ENCODE measurements around the gene CCDC116. TPM values are rescaled to one million over a fixed set of nuclear protein-coding genes. Genes with fewer than 3 reads are reported as not detected.

Gene CCDC116
- total and polyA plus RNA-seq, 2 experiments from 2014 or later: 0.30 to 1.5 TPM

DNA sequence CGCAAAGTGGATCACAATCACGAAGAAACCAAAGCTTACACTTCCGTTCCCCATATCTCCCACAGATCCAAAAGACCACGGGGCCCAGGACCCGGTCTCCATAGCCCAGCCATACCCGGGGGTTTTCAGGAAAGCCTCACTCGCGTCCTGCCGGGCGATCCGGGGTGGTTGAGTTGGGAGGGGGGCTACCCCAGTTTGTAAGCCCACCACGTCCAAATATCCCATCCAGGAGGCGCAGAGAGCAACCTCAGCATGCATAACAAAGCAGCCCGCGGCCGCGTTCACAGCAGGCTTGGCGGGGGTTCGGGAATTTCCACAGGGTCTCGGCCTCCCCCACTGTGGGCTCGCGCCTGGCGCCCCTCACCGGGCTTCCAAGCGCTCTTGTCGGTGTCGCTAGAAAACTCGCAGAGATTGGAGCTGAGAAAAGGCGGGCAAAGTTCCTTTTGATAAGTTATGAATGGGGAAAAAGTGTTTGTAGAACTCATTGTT, 19.0 kb downstream of the CCDC116 start:
- Histone ChIP-seq H3K9me2 (replicated peaks; ENCODE audit: insufficient read depth) (no peaks in the 10 kb centered on the region), H3K4me1 (ENCODE audit: insufficient read depth) (peaks cover 17% of the 10 kb centered on the region), H3K27me3 (no peaks in the 10 kb centered on the region), H3K4me3 (peak overlapping the region; percentile 38), H3K27ac (peak overlapping the region; percentile 13), H3K79me2 (no peaks in the 10 kb centered on the region), H4K20me1 (ENCODE audit: insufficient read depth, poor library complexity, severe bottlenecking) (no peaks in the 10 kb centered on the region), H3K4me2 (peak overlapping the region; percentile 93), H3K36me3 (replicated peaks; ENCODE audit: insufficient read depth, low read depth) (no peaks in the 10 kb centered on the region), H3K9me3 (ENCODE audit: low read depth) (no peaks in the 10 kb centered on the region), H2AFZ (peak overlapping the region; percentile 22)
- TF ChIP-seq EZH2 (IDR thresholded peaks at IDR 0.05; ENCODE audit: borderline replicate concordance) (no peak), CTCF (IDR thresholded peaks at IDR 0.05; ENCODE audit: poor library complexity) (no peak), EZH2phosphoT487 (IDR thresholded peaks at IDR 0.05; ENCODE audit: low read depth, severe bottlenecking, unreplicated experiment) (no peak)
- WGBS (ENCODE audit: low lambda C conversion rate, missing lambda C conversion rate): 1% methylated on average over 29 of the region's 29 CpGs
- no peak for DNase-seq (ENCODE audit: low spot score)

- Histone ChIP-seq H3K9me3 (ENCODE audit: low read depth) (no peaks in the 10 kb centered on the region), H3K79me2 (no peaks in the 10 kb centered on the region), H3K4me2 (peak overlapping the region; percentile 93), H3K9me2 (replicated peaks; ENCODE audit: insufficient read depth) (no peaks in the 10 kb centered on the region), H3K36me3 (replicated peaks; ENCODE audit: insufficient read depth, low read depth) (no peaks in the 10 kb centered on the region), H3K4me3 (peak overlapping the region; percentile 38), H3K4me1 (ENCODE audit: insufficient read depth) (peaks cover 17% of the 10 kb centered on the region), H2AFZ (peak overlapping the region; percentile 38), H3K27me3 (no peaks in the 10 kb centered on the region), H4K20me1 (ENCODE audit: insufficient read depth, poor library complexity, severe bottlenecking) (no peaks in the 10 kb centered on the region), H3K27ac (no peak overlapping the region)
- DNase-seq (ENCODE audit: low spot score): peak; percentile 91
- 1% methylated on average over 41 of the region's 44 CpGs for WGBS (ENCODE audit: low lambda C conversion rate, missing lambda C conversion rate)
- TF ChIP-seq EZH2 (IDR thresholded peaks at IDR 0.05; ENCODE audit: borderline replicate concordance) (no peak), EZH2phosphoT487 (IDR thresholded peaks at IDR 0.05; ENCODE audit: low read depth, severe bottlenecking, unreplicated experiment) (no peak), CTCF (IDR thresholded peaks at IDR 0.05; ENCODE audit: poor library complexity) (no peak)
Observed at GRCh38 chr22:21652010-21652546, 19.5 kb downstream of the CCDC116 start.

GRCh38 chr22:21652547-21653545, 20.3 kb downstream of the CCDC116 start:
- Histone ChIP-seq H3K9me3 (ENCODE audit: low read depth) (no peaks in the 10 kb centered on the region), H3K27ac (no peak overlapping the region), H3K27me3 (no peaks in the 10 kb centered on the region), H3K4me3 (peak overlapping the region; percentile 38), H3K79me2 (no peaks in the 10 kb centered on the region), H4K20me1 (ENCODE audit: insufficient read depth, poor library complexity, severe bottlenecking) (no peaks in the 10 kb centered on the region), H3K4me1 (ENCODE audit: insufficient read depth) (peaks cover 17% of the 10 kb centered on the region), H3K4me2 (peak overlapping the region; percentile 93), H2AFZ (peak overlapping the region; percentile 38), H3K36me3 (replicated peaks; ENCODE audit: insufficient read depth, low read depth) (no peaks in the 10 kb centered on the region), H3K9me2 (replicated peaks; ENCODE audit: insufficient read depth) (no peaks in the 10 kb centered on the region)
- 12% methylated on average over 34 of the region's 40 CpGs for WGBS (ENCODE audit: low lambda C conversion rate, missing lambda C conversion rate)
- peak; percentile 6 for DNase-seq (ENCODE audit: low spot score)
- TF ChIP-seq CTCF (IDR thresholded peaks at IDR 0.05; ENCODE audit: poor library complexity) (no peak), EZH2 (IDR thresholded peaks at IDR 0.05; ENCODE audit: borderline replicate concordance) (no peak), EZH2phosphoT487 (IDR thresholded peaks at IDR 0.05; ENCODE audit: low read depth, severe bottlenecking, unreplicated experiment) (no peak)

Measured in hepatocyte (in vitro differentiated cells).